H1 (cell line): ENCODE results near the gene SLC26A4.

Source experiments
- BACH1 ChIP-seq: IDR thresholded peaks from 2 replicates; pipeline ENCODE4 v1.6.1; 2012; ENCODE audit warnings: low read length, improper control_type of control experiment
- CBX5 ChIP-seq: fragments of 300-800, 300-1000 bp; sonication (generic); IDR thresholded peaks from 2 replicates; pipeline ENCODE4 v1.7.1; 2016; ENCODE audit warnings: antibody characterized with exemption, low read length, low read depth
- CEBPB ChIP-seq: IDR thresholded peaks from 2 replicates; pipeline ENCODE4 v1.6.1; 2012; ENCODE audit warnings: low read depth, low read length
- CHD2 ChIP-seq: IDR thresholded peaks from 2 replicates; pipeline ENCODE4 v1.6.1; 2012; ENCODE audit warnings: low read length, improper control_type of control experiment
- EGR1 ChIP-seq: IDR thresholded peaks from 2 replicates; pipeline ENCODE4 v1.6.1; 2011; ENCODE audit warnings: low read depth, low read length, borderline replicate concordance
- EZH2 ChIP-seq: fragments of 200-600 bp; sonication (generic); IDR thresholded peaks from 2 replicates; pipeline ENCODE4 v1.7.1; 2012; ENCODE audit warnings: low read depth, mild to moderate bottlenecking, moderate library complexity, low read length, inconsistent platforms; ENCODE audit not compliant: severe bottlenecking
- KDM1A ChIP-seq: fragments of 200-600, 300-600 bp; sonication (generic); IDR thresholded peaks from 2 replicates; pipeline ENCODE4 v1.7.1; 2016; ENCODE audit warnings: mild to moderate bottlenecking, low read length, borderline replicate concordance
- POLR2A ChIP-seq, 2 experiments: IDR thresholded peaks; 1 replicate in 1 of 2; 2 replicates in 1 of 2; pipeline ENCODE4 v1.6.1; 2011; ENCODE audit warnings: low read depth in 2 of 2, low read length in 2 of 2, mild to moderate bottlenecking in 2 of 2; ENCODE audit errors: control extremely low read depth in 1 of 2
- SP2 ChIP-seq: IDR thresholded peaks from 2 replicates; pipeline ENCODE4 v1.6.1; 2012; ENCODE audit warnings: mild to moderate bottlenecking, low read length, inconsistent platforms
- TCF12 ChIP-seq: IDR thresholded peaks from 2 replicates; pipeline ENCODE4 v1.6.1; 2011; ENCODE audit warnings: low read depth, mild to moderate bottlenecking, low read length
- ZNF274 ChIP-seq: IDR thresholded peaks from 2 replicates; pipeline ENCODE4 v1.7.0; 2012; ENCODE audit warnings: low read length, borderline replicate concordance; ENCODE audit errors: extremely low read depth
- TF ChIP-seq, protein P1 (sequence below): IDR thresholded peaks from 2 replicates; pipeline ENCODE4 v1.6.1; 2011; ENCODE audit warnings: low read length, improper control_type of control experiment
- TF ChIP-seq, protein P2 (sequence below): IDR thresholded peaks from 2 replicates; pipeline ENCODE4 v1.6.1; 2012; ENCODE audit warnings: inconsistent platforms
- TF ChIP-seq, protein P3 (sequence below), 3 experiments: IDR thresholded peaks; 1 replicate in 2 of 3; 2 replicates in 1 of 3; pipeline versions ENCODE4 v1.5.1 to v1.6.1; 2011; ENCODE audit warnings: low read length in 3 of 3, mild to moderate bottlenecking in 3 of 3, inconsistent platforms in 2 of 3, low read depth in 1 of 3, moderate library complexity in 1 of 3; ENCODE audit not compliant: insufficient read depth in 1 of 3; ENCODE audit errors: control extremely low read depth in 1 of 3

DNA sequence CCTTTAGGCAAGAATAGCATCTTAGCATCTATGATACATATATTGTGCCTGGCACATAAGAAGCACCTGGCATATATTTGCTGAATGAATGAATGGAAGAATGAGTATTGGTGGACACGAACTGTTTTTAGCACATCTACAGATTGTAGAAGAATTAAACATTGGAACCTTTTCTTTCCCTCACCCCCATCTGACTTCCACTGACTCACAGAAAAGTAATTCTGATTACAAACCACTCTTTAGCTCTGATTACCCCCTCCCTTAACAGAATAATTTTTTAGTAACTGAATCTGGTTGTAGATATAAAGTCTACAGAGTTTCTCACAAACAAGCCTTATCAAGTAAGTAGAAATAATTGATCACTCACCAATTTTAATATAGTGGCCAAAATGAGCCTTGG is 31.9 kb downstream of the SLC26A4 start:
- TF ChIP-seq, protein P1, sequence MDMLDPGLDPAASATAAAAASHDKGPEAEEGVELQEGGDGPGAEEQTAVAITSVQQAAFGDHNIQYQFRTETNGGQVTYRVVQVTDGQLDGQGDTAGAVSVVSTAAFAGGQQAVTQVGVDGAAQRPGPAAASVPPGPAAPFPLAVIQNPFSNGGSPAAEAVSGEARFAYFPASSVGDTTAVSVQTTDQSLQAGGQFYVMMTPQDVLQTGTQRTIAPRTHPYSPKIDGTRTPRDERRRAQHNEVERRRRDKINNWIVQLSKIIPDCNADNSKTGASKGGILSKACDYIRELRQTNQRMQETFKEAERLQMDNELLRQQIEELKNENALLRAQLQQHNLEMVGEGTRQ, result no peak
- TF ChIP-seq KDM1A (no peak), POLR2A (IDR thresholded peaks at IDR 0.05; ENCODE audit: control extremely low read depth in 1 of 2, low read depth in 2 of 2, low read length in 2 of 2) (no peak), CBX5 (no peak), CEBPB (no peak), BACH1 (no peak), SP2 (no peak), ZNF274 (no peak), EGR1 (no peak), CHD2 (no peak), EZH2 (no peak), TCF12 (no peak)
- TF ChIP-seq, protein P2, sequence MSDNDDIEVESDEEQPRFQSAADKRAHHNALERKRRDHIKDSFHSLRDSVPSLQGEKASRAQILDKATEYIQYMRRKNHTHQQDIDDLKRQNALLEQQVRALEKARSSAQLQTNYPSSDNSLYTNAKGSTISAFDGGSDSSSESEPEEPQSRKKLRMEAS, result no peak
- TF ChIP-seq, protein P3, sequence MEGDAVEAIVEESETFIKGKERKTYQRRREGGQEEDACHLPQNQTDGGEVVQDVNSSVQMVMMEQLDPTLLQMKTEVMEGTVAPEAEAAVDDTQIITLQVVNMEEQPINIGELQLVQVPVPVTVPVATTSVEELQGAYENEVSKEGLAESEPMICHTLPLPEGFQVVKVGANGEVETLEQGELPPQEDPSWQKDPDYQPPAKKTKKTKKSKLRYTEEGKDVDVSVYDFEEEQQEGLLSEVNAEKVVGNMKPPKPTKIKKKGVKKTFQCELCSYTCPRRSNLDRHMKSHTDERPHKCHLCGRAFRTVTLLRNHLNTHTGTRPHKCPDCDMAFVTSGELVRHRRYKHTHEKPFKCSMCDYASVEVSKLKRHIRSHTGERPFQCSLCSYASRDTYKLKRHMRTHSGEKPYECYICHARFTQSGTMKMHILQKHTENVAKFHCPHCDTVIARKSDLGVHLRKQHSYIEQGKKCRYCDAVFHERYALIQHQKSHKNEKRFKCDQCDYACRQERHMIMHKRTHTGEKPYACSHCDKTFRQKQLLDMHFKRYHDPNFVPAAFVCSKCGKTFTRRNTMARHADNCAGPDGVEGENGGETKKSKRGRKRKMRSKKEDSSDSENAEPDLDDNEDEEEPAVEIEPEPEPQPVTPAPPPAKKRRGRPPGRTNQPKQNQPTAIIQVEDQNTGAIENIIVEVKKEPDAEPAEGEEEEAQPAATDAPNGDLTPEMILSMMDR (IDR thresholded peaks at IDR 0.05; ENCODE audit: control extremely low read depth in 1 of 3, insufficient read depth in 1 of 3, low read depth in 1 of 3, low read length in 3 of 3), result no peak
